ENCODE results near the gene SCYL2. TPM values are rescaled to one million over a fixed set of nuclear protein-coding genes. Genes with fewer than 3 reads are reported as not detected.

SCYL2 gene
- total and polyA plus RNA-seq, 2 of the 13 experiments (the other 11 are each of a cell fraction or from before 2014, with no cell fraction given) = 11.4 to 28.8 TPM

DNA sequence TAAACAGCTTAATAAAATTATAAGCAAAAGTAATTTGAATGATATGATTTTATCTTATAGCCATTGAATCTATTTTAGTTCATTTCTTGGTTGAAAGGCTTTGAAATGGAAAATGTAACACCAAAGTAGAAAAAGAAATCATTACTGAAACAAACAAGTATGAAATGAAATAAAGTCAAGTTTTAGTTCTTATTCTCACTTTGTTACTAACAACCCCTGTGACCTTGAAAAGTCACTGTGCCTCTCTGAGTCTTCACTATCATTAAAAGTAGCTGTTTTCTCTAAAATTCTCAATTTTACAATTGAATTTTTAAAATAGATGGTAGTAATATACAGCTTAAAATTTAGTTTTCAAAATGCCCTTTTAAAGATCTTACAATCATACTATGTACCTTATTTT lies 57.5 kb downstream of the SCYL2 start:
- ATAC-seq = no peak
- Histone ChIP-seq H4K20me1 (ENCODE audit: insufficient read depth, low read length) (no peaks in the 10 kb centered on the region), H3K79me2 (ENCODE audit: insufficient read depth, low read length) (no peaks in the 10 kb centered on the region), H3K27ac (ENCODE audit: extremely low read length, insufficient read depth, low read length) (no peak overlapping the region), H3K36me3 (replicated peaks in 1 of 2; ENCODE audit: control insufficient read depth in 1 of 2, insufficient read depth in 2 of 2, low read length in 2 of 2) (peaks cover 8 to 41% of the 10 kb centered on the region in 2 experiments), H3K27me3 (ENCODE audit: control insufficient read depth in 1 of 2, insufficient read depth in 2 of 2, low read length in 2 of 2) (no peaks in the 10 kb centered on the region), H3K4me1 (ENCODE audit: insufficient read depth, low read length) (no peaks in the 10 kb centered on the region), H3K4me2 (ENCODE audit: low read depth, low read length) (no peak overlapping the region), H2AFZ (ENCODE audit: low read length) (no peak overlapping the region), H3K4me3 (replicated peaks in 1 of 3; ENCODE audit: insufficient read depth in 1 of 3, low read depth in 2 of 3, low read length in 3 of 3) (no peak overlapping the region), H3K9ac (ENCODE audit: insufficient read depth, low read depth, low read length) (no peak overlapping the region), H3K9me3 (ENCODE audit: low read length) (no peaks in the 10 kb centered on the region)
- no TSS peak for BruUV-seq (replicated peaks)
- TF ChIP-seq, protein P1, sequence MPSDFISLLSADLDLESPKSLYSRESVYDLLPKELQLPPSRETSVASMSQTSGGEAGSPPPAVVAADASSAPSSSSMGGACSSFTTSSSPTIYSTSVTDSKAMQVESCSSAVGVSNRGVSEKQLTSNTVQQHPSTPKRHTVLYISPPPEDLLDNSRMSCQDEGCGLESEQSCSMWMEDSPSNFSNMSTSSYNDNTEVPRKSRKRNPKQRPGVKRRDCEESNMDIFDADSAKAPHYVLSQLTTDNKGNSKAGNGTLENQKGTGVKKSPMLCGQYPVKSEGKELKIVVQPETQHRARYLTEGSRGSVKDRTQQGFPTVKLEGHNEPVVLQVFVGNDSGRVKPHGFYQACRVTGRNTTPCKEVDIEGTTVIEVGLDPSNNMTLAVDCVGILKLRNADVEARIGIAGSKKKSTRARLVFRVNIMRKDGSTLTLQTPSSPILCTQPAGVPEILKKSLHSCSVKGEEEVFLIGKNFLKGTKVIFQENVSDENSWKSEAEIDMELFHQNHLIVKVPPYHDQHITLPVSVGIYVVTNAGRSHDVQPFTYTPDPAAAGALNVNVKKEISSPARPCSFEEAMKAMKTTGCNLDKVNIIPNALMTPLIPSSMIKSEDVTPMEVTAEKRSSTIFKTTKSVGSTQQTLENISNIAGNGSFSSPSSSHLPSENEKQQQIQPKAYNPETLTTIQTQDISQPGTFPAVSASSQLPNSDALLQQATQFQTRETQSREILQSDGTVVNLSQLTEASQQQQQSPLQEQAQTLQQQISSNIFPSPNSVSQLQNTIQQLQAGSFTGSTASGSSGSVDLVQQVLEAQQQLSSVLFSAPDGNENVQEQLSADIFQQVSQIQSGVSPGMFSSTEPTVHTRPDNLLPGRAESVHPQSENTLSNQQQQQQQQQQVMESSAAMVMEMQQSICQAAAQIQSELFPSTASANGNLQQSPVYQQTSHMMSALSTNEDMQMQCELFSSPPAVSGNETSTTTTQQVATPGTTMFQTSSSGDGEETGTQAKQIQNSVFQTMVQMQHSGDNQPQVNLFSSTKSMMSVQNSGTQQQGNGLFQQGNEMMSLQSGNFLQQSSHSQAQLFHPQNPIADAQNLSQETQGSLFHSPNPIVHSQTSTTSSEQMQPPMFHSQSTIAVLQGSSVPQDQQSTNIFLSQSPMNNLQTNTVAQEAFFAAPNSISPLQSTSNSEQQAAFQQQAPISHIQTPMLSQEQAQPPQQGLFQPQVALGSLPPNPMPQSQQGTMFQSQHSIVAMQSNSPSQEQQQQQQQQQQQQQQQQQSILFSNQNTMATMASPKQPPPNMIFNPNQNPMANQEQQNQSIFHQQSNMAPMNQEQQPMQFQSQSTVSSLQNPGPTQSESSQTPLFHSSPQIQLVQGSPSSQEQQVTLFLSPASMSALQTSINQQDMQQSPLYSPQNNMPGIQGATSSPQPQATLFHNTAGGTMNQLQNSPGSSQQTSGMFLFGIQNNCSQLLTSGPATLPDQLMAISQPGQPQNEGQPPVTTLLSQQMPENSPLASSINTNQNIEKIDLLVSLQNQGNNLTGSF (CRISPR knock-in tag; IDR thresholded peaks at IDR 0.05) = no peak
- TF ChIP-seq TGIF2 (CRISPR knock-in tag; IDR thresholded peaks at IDR 0.05) (no peak), TEAD2 (CRISPR knock-in tag; IDR thresholded peaks at IDR 0.05) (no peak), GZF1 (CRISPR knock-in tag; IDR thresholded peaks at IDR 0.05) (no peak), HES4 (CRISPR knock-in tag; IDR thresholded peaks at IDR 0.05; ENCODE audit: borderline replicate concordance) (no peak), MEF2D (CRISPR knock-in tag; IDR thresholded peaks at IDR 0.05) (no peak), FOXA1 (IDR thresholded peaks at IDR 0.05) (no peak), FOXA1 (CRISPR knock-in tag; IDR thresholded peaks at IDR 0.05) (no peak), ZNF567 (CRISPR knock-in tag; IDR thresholded peaks at IDR 0.05; ENCODE audit: borderline replicate concordance) (no peak), ZNF777 (CRISPR knock-in tag; IDR thresholded peaks at IDR 0.05) (no peak), MYNN (CRISPR knock-in tag; IDR thresholded peaks at IDR 0.05; ENCODE audit: low read depth) (no peak)
- TF ChIP-seq, protein P2, sequence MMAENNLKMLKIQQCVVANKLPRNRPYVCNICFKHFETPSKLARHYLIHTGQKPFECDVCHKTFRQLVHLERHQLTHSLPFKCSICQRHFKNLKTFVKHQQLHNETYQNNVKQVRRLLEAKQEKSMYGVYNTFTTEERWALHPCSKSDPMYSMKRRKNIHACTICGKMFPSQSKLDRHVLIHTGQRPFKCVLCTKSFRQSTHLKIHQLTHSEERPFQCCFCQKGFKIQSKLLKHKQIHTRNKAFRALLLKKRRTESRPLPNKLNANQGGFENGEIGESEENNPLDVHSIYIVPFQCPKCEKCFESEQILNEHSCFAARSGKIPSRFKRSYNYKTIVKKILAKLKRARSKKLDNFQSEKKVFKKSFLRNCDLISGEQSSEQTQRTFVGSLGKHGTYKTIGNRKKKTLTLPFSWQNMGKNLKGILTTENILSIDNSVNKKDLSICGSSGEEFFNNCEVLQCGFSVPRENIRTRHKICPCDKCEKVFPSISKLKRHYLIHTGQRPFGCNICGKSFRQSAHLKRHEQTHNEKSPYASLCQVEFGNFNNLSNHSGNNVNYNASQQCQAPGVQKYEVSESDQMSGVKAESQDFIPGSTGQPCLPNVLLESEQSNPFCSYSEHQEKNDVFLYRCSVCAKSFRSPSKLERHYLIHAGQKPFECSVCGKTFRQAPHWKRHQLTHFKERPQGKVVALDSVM (CRISPR knock-in tag; IDR thresholded peaks at IDR 0.05) = no peak
- TF ChIP-seq, protein P3, sequence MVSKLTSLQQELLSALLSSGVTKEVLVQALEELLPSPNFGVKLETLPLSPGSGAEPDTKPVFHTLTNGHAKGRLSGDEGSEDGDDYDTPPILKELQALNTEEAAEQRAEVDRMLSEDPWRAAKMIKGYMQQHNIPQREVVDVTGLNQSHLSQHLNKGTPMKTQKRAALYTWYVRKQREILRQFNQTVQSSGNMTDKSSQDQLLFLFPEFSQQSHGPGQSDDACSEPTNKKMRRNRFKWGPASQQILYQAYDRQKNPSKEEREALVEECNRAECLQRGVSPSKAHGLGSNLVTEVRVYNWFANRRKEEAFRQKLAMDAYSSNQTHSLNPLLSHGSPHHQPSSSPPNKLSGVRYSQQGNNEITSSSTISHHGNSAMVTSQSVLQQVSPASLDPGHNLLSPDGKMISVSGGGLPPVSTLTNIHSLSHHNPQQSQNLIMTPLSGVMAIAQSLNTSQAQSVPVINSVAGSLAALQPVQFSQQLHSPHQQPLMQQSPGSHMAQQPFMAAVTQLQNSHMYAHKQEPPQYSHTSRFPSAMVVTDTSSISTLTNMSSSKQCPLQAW (CRISPR knock-in tag; IDR thresholded peaks at IDR 0.05) = no peak
- TF ChIP-seq, protein P4, sequence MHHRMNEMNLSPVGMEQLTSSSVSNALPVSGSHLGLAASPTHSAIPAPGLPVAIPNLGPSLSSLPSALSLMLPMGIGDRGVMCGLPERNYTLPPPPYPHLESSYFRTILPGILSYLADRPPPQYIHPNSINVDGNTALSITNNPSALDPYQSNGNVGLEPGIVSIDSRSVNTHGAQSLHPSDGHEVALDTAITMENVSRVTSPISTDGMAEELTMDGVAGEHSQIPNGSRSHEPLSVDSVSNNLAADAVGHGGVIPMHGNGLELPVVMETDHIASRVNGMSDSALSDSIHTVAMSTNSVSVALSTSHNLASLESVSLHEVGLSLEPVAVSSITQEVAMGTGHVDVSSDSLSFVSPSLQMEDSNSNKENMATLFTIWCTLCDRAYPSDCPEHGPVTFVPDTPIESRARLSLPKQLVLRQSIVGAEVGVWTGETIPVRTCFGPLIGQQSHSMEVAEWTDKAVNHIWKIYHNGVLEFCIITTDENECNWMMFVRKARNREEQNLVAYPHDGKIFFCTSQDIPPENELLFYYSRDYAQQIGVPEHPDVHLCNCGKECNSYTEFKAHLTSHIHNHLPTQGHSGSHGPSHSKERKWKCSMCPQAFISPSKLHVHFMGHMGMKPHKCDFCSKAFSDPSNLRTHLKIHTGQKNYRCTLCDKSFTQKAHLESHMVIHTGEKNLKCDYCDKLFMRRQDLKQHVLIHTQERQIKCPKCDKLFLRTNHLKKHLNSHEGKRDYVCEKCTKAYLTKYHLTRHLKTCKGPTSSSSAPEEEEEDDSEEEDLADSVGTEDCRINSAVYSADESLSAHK (CRISPR knock-in tag; IDR thresholded peaks at IDR 0.05; ENCODE audit: borderline replicate concordance) = no peak
- intact Hi-C loops (cut with micrococcal nuclease; ENCODE audit: unreplicated experiment) = loop anchor here (5.0 kb wide), 1 partner anchor 92 kb away; no protein-coding TSS in a partner anchor
- ChIA-PET CTCF (ENCODE audit: low intra/inter-chr PET ratio, low total read pairs) (no interaction called here), POLR2A (no interaction called here)
- in situ Hi-C loops (cut with HindIII; ENCODE audit: extremely low pct_ligation_motif_present, low pct_unique_long_range_greater_than_20kb) = no loop called here
- no peak for FAIRE-seq
- no peak for DNase-seq (ENCODE audit: low spot score)

All from HepG2 (cell line).